Measurements from ENCODE around the gene NT5C3A. TPM values are rescaled to one million over a fixed set of nuclear protein-coding genes. Genes with fewer than 3 reads are reported as not detected.

The NT5C3A gene
- total RNA-seq, 1 experiment from 2014 or later = 18.6 TPM

GRCh38 chr7:33109005-33109757 lies 46.6 kb upstream of the NT5C3A start, which contains the start of gene RP9 (continued):
- TF ChIP-seq ERG (CRISPR knock-in tag; IDR thresholded peaks at IDR 0.05) (no peak), CBFB (CRISPR knock-in tag; IDR thresholded peaks at IDR 0.05; ENCODE audit: low read depth) (no peak), USF2 (CRISPR knock-in tag; IDR thresholded peaks at IDR 0.05) (no peak), NFYB (CRISPR knock-in tag; conservative IDR thresholded peaks at IDR 0.05; ENCODE audit: low read depth) (no peak), OVOL2 (CRISPR knock-in tag; IDR thresholded peaks at IDR 0.05; ENCODE audit: borderline replicate concordance) (no peak), GABPB1 (CRISPR knock-in tag; IDR thresholded peaks at IDR 0.05) (peak; percentile 53), ZNF423 (CRISPR knock-in tag; IDR thresholded peaks at IDR 0.05) (peak; percentile 34; the same call in 1 of the 2 replicates), ZNF281 (CRISPR knock-in tag; IDR thresholded peaks at IDR 0.05) (no peak), ATF2 (CRISPR knock-in tag; IDR thresholded peaks at IDR 0.05; ENCODE audit: borderline replicate concordance, low read depth) (no peak), ZNF532 (CRISPR knock-in tag; IDR thresholded peaks at IDR 0.05; ENCODE audit: borderline replicate concordance) (no peak), ZNF121 (CRISPR knock-in tag; IDR thresholded peaks at IDR 0.05) (no peak), SP1 (CRISPR knock-in tag; conservative IDR thresholded peaks at IDR 0.05) (peak; percentile 59; the same call in 1 of the 2 replicates), ZBTB21 (CRISPR knock-in tag; IDR thresholded peaks at IDR 0.05; ENCODE audit: borderline replicate concordance) (no peak)

GRCh38 chr7:33108554-33109004 lies 46.0 kb upstream of the NT5C3A start:
- CTCF ChIA-PET = interaction anchor here (0.7 to 3.9 kb wide), 17 partner anchors 8 to 380 kb away, joined by 3 to 27 read pairs (median 4); partner anchors contain the start of genes BBS9, FKBP9 and NT5C3A
- TF ChIP-seq CREB1 (CRISPR knock-in tag; IDR thresholded peaks at IDR 0.05) (no peak), ZNF423 (CRISPR knock-in tag; IDR thresholded peaks at IDR 0.05) (peak; percentile 7; the same call in 1 of the 2 replicates)
- POLR2A ChIA-PET = no interaction called here
- Mint-ChIP-seq H3K9me3 (no peaks in the 10 kb centered on the region), H3K36me3 (no peaks in the 10 kb centered on the region), H3K27me3 (ENCODE audit: low read depth) (peaks cover 42% of the 10 kb centered on the region), H3K27ac (no peak overlapping the region), H3K4me3 (peak overlapping the region; percentile 91), H3K4me1 (peaks cover 17% of the 10 kb centered on the region)
- DNase-seq (ENCODE audit: low spot score) (no peak), ATAC-seq (peak; percentile 24)

All from WTC11 (cell line).